Upper lobe of left lung (tissue), 6 donors: Measurements from ENCODE around the gene ARID3C. TPM values are rescaled to one million over a fixed set of nuclear protein-coding genes. Genes with fewer than 3 reads are reported as not detected.

Experiments
- ATAC-seq, 2 donors: fragments of 200-7000 bp; cut with Tn5 transposase; one replicate each; pipeline ENCODE4 v1.9.1; 2022; ENCODE audit warnings: mild to moderate bottlenecking in 2 of 2, moderate library complexity in 2 of 2; ENCODE audit not compliant: low FRiP score in 2 of 2
- DNase-seq, 2 donors: peaks; one replicate each; pipeline ENCODE4 v3.0.0-alpha.2; 2019 to 2020
- H3K27ac ChIP-seq, 4 donors: fragments of 200-600 bp; sonication (generic); one replicate each; pipeline ENCODE4 v1.5.1; 2016 to 2019
- H3K27me3 ChIP-seq, 4 donors: fragments of 200-600 bp; sonication (generic); one replicate each; pipeline ENCODE4 v1.5.1; 2017 to 2019
- H3K36me3 ChIP-seq, 4 donors: fragments of 200-600 bp; sonication (generic); one replicate each; pipeline ENCODE4 v1.5.1; 2016 to 2019
- H3K4me1 ChIP-seq, 4 donors: fragments of 200-600 bp; sonication (generic); one replicate each; pipeline ENCODE4 v1.5.1; 2018 to 2019
- H3K4me3 ChIP-seq, 4 donors: fragments of 200-600 bp; sonication (generic); one replicate each; pipeline ENCODE4 v1.5.1; 2017 to 2019; ENCODE audit warnings: mild to moderate bottlenecking in 2 of 4, moderate library complexity in 1 of 4
- H3K9me3 ChIP-seq, 4 donors: fragments of 200-600 bp; sonication (generic); one replicate each; pipeline ENCODE4 v1.5.1; 2018 to 2019
- EP300 ChIP-seq, 4 donors: sonication (generic); formaldehyde crosslinking; IDR thresholded peaks; one replicate each; pipeline ENCODE4 v1.5.1; 2017; ENCODE audit warnings: antibody characterized with exemption in 4 of 4, control low read depth in 2 of 4
- POLR2A ChIP-seq, 4 donors: fragments of 450-650 bp; IDR thresholded peaks; one replicate each; pipeline ENCODE4 v1.5.1; 2016 to 2017; ENCODE audit warnings: antibody characterized with exemption in 4 of 4, mild to moderate bottlenecking in 2 of 4
- POLR2AphosphoS5 ChIP-seq, 2 donors: sonication (generic); formaldehyde crosslinking; IDR thresholded peaks; one replicate each; pipeline ENCODE4 v1.5.1; 2017; ENCODE audit warnings: antibody characterized with exemption in 2 of 2
- WGBS, 2 donors: methylation state at CpG; one replicate each; pipeline ENCODE4 v1.1.5; 2017 to 2018; 5-methylcytosine and 5-hydroxymethylcytosine counted together
- total RNA-seq, 6 donors: library from RNA; depleted of rRNA in 4 of 6; stranded (reverse); fragments of >200 nt in 4 of 6; gene quantifications; one replicate each; pipeline versions ENCODE4 v1.1.0 to v1.2.1, GENCODE V29; 2016 to 2021
- TF ChIP-seq, protein P1 (sequence below), 6 experiments: fragments of 450-650 bp in 4 of 6; fragments of 200-600 bp in 2 of 6; sonication (generic) in 2 of 6; IDR thresholded peaks; one replicate each; pipeline ENCODE4 v1.5.1; 2016 to 2019; ENCODE audit warnings: antibody characterized with exemption in 6 of 6
- donor health status: DM: no; HTN: no; CAD: no; lungs with moderate emphysema.
- donor health status: DM: no; HTN: yes; CAD: no; lungs with severe emphysema.

Gene ARID3C
- total RNA-seq, 6 donors from 2014 or later: not detected

DNA sequence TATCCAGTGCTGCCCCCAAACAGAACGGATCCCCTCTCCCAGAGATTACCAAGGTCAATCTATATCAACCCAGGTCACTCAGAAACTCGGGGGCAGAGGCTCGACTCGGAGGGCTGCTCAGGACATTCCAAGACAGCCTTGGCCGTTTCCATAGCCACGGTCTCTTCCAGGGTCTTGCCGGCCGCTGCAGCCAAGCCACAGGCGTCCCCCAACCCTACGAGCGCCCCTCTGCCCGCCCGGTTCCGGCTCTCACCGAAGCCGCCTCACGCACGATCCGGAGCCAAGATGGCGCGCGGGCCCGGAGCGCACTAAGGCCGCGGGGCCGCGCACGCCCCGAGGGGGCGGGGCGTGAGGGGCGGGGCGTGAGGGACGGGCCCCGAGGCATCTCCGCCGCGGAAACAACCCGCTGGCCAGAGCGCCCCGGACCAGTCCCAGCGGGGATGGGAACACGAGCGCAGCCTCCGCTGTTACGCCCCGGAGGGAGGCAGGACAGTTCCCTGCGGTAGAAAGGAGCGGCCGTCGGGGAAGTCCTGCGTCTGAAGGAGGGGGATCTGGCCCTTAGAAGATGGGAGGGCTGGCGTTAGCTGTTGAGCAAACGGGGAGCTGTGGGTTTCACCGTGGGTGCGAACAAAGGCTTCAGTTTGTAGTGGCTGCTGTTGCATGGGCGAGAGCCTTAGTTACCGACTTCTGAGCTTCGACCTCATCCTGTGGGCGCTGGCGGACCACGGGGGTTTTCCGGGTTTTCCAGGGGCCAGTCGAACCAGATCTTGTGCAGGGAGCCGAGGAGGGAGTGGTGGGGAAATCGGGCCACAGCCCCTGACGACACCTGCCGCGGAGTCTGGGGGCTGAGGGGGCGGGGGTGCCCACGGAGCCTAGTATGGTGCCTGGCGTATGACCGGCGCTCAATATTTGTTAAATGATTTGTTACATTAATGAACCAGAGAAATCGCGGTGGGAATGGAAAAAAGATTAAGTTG is 16.8 kb downstream of the ARID3C start, which contains the start of gene RPP25L:
TSS of gene RPP25L (minus strand) at position 287 of the 977 bp plus-strand sequence. CDS start 801 bp downstream, outside the sequence.
- Histone ChIP-seq H3K27me3 (no peaks in the 10 kb centered on the region), H3K4me3 (peak within 1 kb of the TSS; percentile 62 to 71 (median 68)), H3K9me3 (no peaks in the 10 kb centered on the region), H3K36me3 (peaks cover 4 to 36% (median 26%) of the 10 kb centered on the region in 4 donors), H3K27ac (peak within 1 kb of the TSS; percentile 79 to 92 (median 90)), H3K4me1 (peaks cover 13 to 27% (median 18%) of the 10 kb centered on the region in 4 donors)
- TF ChIP-seq POLR2AphosphoS5 (IDR thresholded peaks at IDR 0.05): peak; percentile 65 to 96
- no peak for TF ChIP-seq EP300 (IDR thresholded peaks at IDR 0.05)
- peak in 3 of 4 donors; percentile 73 to 83 (median 79) for TF ChIP-seq POLR2A (IDR thresholded peaks at IDR 0.05)
- TF ChIP-seq, protein P1, sequence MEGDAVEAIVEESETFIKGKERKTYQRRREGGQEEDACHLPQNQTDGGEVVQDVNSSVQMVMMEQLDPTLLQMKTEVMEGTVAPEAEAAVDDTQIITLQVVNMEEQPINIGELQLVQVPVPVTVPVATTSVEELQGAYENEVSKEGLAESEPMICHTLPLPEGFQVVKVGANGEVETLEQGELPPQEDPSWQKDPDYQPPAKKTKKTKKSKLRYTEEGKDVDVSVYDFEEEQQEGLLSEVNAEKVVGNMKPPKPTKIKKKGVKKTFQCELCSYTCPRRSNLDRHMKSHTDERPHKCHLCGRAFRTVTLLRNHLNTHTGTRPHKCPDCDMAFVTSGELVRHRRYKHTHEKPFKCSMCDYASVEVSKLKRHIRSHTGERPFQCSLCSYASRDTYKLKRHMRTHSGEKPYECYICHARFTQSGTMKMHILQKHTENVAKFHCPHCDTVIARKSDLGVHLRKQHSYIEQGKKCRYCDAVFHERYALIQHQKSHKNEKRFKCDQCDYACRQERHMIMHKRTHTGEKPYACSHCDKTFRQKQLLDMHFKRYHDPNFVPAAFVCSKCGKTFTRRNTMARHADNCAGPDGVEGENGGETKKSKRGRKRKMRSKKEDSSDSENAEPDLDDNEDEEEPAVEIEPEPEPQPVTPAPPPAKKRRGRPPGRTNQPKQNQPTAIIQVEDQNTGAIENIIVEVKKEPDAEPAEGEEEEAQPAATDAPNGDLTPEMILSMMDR (IDR thresholded peaks at IDR 0.05): peak in 2 of 6 experiments; percentile 5 to 19
- 0% methylated on average over 29 to 42 of the region's 77 CpGs for WGBS, 2 donors
- ATAC-seq: peak; percentile 94 to 98
- peak; percentile 92 to 97 for DNase-seq

DNA sequence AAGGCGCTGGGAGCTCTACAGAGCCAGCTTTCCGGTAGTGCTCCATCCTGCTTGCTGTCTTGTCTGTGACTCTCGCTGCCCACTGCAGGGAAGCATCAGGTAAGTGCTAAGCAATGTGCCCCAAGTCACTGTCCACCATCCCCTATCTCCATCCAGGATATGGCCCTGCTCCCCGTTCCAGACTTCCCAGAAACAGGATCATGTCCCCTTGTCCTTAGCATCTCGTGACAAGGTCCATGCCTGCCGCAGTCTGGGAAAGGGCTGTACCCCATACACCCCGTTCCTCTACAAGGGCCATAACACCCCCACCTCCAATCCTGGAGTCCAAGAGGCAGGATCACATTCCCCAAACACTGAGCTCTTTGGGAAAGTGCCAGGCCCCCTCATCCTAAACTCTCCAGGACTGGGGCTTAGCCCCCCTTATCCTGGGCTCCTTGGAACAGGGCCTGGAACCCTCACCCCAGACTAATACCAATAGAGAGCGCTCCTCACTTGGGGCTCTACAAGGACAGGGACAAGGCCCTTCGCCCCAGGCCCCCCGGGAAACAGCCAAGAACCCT is 17.5 kb downstream of the ARID3C start:
- Histone ChIP-seq H3K36me3 (peaks cover 0 to 28% (median 19%) of the 10 kb centered on the region in 4 donors), H3K9me3 (no peaks in the 10 kb centered on the region), H3K4me3 (peak overlapping the region; percentile 62 to 71 (median 68)), H3K27ac (peak overlapping the region; percentile 79 to 92 (median 90)), H3K27me3 (no peaks in the 10 kb centered on the region), H3K4me1 (peaks cover 13 to 27% (median 18%) of the 10 kb centered on the region in 4 donors)
- TF ChIP-seq, protein P1 (IDR thresholded peaks at IDR 0.05): no peak
- TF ChIP-seq POLR2A (IDR thresholded peaks at IDR 0.05) (no peak), POLR2AphosphoS5 (IDR thresholded peaks at IDR 0.05) (no peak), EP300 (IDR thresholded peaks at IDR 0.05) (no peak)
- DNase-seq (no peak), ATAC-seq (peak in 1 of 2 donors; percentile 17)
- 70 to 81% methylated on average over 7 to 9 of the region's 10 CpGs for WGBS, 2 donors

DNA sequence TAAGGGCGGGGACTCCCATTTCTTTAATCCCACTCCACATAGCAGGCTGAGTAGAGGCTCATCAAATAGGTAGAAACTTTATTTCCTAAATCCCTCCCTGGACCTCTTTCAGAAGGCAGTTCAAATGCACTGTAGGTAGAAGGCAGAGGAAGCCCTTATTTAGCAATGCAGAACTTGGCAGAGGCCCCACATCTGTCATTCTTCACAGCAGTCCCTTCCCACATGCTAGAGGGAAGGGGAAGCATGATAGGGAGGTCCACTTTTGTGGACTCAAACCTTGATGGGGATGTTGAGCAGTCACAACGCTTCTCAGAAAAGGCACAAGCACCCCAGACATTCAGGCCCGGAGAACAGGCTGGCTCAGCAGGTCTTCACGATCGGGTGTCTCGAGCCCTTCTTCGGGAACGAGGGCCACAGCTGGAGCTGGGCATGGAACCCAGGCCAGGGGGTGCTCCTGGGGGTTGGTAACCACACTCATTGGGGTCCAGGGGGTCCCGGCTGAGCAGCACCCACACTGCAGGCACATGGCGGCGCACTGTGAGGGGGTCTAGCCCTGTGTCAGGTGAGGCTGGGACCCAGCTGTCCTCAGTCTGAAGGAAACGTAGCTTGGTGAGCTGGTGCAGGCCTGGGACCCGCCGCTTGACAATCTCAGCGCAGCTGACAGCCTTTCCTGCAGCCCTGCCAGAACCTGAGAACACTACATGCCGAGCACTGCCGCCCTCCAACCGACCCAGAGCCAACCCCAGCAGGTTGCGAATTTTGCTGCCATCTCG is 18.2 kb downstream of the ARID3C start:
- Histone ChIP-seq H3K27me3 (no peaks in the 10 kb centered on the region), H3K36me3 (peaks cover 0 to 21% (median 14%) of the 10 kb centered on the region in 4 donors), H3K27ac (no peak overlapping the region), H3K9me3 (no peaks in the 10 kb centered on the region), H3K4me3 (no peak overlapping the region), H3K4me1 (peaks cover 13 to 27% (median 18%) of the 10 kb centered on the region in 4 donors)
- peak in 1 of 2 donors; percentile 64 for DNase-seq
- 94 to 100% methylated on average over 2 to 20 of the region's 20 CpGs for WGBS, 2 donors
- no peak for ATAC-seq
- TF ChIP-seq POLR2AphosphoS5 (IDR thresholded peaks at IDR 0.05) (no peak), POLR2A (IDR thresholded peaks at IDR 0.05) (no peak), EP300 (IDR thresholded peaks at IDR 0.05) (no peak)
- TF ChIP-seq, protein P1 (IDR thresholded peaks at IDR 0.05): no peak

DNA sequence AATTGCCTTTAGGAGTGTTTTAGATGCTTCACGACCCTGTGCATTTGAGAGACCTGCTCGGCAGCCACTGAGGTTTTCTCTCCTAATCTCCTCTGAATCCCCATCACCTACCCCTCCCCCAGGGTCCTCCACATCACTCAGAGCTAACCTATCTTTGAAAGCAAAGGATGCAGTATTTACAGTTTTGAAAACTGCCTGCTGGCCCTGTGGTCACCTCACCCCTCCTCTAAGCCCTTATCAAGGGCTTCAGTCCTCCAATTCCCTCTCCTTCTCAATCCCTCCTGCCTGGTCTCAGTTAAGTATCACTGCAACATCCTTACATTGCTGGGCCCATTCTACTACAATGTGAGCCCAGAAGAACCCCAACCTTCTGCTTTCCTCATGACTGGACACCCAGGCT is 21.5 kb downstream of the ARID3C start:
- no peak for DNase-seq
- Histone ChIP-seq H3K4me3 (no peak overlapping the region), H3K9me3 (no peaks in the 10 kb centered on the region), H3K36me3 (no peaks in the 10 kb centered on the region), H3K27me3 (no peaks in the 10 kb centered on the region), H3K4me1 (peaks cover 6 to 18% (median 11%) of the 10 kb centered on the region in 4 donors), H3K27ac (no peak overlapping the region)
- TF ChIP-seq EP300 (IDR thresholded peaks at IDR 0.05) (no peak), POLR2AphosphoS5 (IDR thresholded peaks at IDR 0.05) (no peak), POLR2A (IDR thresholded peaks at IDR 0.05) (no peak)
- TF ChIP-seq, protein P1 (IDR thresholded peaks at IDR 0.05): no peak
- WGBS, 2 donors: 39 to 42% methylated on average over 2 of the region's 2 CpGs
- ATAC-seq: no peak
